GM18511 (cell line): ENCODE data around the gene WDR76.

Source experiments
- ATAC-seq: cut with Tn5 transposase; IDR thresholded peaks from one replicate; pipeline ENCODE4 v1.9.1; 2021; ENCODE audit warnings: mild to moderate bottlenecking, moderate library complexity; ENCODE audit not compliant: unreplicated experiment

WDR76 gene

DNA sequence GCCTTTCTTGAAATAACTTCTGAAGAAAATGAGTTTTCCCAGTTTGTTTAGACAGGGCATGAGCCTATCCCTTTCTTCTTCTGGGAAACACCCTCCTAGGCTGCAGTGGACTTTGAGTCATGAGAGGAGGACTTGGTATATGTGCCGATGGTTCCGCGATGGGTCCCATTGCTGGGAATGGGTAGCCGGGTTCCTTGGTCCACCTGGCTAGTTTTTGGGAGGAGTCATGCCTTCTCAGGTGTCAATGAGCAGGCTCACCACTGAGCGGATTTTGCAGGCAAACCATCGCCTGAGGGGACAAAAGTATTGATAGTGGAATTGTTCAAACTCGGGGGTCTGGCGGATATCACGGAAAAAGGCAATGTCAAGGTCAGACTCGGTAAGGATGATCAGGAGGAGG lies 46.8 kb downstream of the WDR76 start:
- no peak for ATAC-seq

DNA sequence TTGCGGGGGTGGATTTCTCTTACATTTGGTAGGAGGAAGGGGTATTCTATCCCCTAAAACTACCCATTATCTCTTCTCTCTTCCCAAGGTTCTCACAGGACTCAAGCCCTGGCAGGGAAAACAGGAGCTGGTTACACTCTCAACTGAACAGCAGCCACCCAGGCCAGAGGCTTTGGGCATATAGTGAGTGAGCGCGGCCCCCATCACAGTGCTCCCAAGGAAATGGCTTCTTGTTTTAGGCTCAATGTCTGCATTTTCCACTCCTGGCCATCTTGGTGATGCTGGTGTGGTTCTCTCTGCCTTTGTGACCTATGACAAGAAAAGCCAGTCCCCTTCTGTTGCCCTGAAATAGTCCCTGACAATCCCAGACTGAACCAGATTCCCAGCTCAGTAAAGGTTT lies 50.1 kb downstream of the WDR76 start:
- no peak for ATAC-seq

DNA sequence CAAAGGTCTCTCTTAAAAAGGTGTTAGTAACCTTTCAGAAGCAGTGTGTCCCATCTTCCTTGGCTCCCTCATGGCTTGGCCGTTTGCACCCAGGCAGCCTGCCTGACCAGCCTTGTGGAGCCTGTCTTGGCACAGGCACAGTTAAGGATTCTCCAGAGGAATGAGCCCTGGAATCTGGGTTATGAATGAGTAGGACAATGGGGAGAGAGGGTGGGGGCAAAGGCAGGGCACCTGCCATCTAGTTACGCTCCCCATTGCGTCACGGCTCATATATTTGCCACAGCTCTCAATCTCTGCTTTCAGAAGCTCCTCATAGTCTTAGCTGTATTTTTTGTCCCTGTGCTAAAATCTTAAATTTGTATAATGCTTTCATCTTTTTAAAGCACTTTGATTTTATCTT lies 50.6 kb downstream of the WDR76 start:
- ATAC-seq: no peak

GRCh38 chr15:43878446-43878845 lies 51.6 kb downstream of the WDR76 start:
- ATAC-seq: no peak

DNA sequence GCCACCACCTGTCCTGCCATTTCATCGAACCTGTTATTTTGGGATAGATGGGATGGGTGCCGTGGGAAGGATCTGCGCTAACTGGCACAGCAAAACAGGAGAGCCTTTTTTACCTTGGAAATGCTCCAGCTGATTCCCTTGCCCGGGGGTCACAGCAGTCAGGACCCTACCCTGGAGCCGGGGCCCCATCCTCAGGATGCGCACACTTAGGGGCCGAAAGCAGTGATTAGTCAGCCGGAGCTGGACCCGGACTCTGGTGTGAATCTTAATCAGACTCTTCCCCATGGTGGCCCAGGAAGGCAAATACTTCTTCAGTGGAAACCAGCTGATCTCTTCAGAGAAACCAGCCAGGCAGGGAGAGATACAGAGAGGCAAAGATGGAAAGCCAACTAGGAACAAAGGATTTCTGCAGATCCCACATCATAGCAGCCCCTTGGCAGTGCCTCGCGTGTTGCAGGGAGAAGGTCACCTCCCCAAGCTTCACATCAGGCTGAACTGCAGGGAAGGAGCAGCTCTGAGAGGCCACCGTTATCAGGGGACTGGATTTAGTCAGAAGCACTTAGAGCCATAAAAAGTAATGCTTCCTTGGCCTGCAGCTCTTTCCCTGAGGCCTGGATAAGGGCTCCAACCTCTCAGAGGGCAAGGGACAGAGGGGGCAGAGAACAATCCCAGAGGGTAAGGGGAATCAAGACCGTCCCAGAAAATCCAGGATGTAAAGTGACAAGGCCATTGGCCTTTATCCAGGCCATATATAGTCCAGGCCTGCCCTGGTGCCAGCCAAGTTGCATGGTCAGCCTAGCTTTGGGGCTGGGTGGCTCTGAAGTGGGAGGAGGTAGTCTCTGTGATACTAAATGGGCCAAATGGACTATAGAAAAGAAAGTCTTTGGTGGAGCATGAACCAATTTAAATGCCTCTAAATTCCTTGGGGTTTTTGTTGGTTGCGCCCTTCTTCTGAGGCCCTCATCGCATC lies 52.9 kb downstream of the WDR76 start:
- no peak for ATAC-seq

DNA sequence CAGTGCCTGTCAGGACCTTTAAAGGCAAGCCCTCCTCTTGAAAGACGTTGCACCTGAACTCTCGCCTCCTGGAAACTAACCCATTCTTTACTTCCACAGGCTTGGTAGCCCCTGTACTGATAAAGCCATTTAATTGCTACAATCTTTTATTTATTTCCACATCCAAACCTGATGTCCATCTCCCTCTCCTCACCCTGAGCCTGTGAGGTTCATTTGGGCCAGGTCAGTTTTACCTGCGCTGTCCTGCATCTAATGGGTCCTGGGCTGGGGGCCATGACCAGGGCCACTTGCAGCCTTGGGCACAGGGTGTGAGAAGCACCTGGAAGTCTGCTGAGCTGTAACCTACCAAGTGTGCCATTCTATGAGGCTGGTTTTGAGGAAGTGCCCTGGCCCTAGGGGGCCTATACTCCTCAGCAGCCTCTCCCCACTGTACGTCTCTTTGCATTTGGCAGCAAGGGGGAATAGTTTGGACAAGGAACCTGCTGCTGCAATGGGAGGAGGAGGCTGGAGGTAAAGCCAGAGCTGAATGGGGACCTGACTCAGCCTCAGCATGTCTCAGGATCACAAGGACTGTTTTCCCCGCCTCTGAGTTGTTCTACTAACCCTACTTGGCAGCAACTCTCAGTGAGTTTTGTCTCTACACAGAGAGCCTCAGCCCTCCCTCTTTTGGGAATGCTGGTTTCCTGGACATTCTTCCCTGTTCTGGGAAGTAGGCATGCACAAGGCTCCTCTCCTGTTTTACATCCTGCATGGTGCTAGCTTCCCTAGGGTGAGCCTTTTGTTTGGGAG lies 53.8 kb downstream of the WDR76 start:
- ATAC-seq: no peak

DNA sequence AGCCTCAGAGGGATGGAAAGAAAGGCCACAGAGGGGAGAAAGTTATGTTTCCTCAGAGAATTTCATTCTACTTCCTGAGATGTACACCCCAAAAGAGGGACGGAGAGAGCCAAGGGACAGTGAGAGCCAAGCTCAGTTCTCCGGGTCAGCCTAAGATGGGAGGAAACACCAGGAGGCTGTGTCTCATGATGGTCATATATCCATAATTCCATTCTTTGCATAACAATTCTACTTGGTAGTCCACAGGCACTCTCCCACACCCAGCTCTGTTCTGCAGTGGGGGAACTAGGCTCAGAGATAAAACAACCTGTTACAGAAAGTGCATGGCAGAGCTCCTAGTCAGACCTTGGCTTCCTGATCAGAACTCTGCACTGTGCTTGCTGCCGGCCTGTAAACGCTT lies 54.4 kb downstream of the WDR76 start:
- ATAC-seq: no peak

DNA sequence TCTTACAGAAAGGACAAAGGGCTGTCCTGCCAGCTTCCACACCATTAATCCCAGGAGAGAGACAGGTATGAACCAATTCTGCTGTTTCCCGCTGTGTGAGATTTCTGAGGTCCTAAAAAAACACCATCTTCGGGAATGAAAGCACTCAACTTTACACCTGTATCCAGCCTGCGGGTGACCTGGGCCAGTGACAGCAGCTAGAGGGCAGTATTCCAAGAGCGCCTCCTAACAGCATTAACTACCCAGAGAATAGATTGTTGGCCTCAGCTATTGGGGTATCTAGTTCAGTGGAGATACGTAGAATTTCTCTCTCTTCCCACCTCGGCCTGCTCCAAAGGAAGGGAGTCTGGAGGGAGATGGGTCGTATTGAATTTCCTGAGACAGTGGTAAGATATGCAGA lies 55.1 kb downstream of the WDR76 start:
- ATAC-seq: no peak

DNA sequence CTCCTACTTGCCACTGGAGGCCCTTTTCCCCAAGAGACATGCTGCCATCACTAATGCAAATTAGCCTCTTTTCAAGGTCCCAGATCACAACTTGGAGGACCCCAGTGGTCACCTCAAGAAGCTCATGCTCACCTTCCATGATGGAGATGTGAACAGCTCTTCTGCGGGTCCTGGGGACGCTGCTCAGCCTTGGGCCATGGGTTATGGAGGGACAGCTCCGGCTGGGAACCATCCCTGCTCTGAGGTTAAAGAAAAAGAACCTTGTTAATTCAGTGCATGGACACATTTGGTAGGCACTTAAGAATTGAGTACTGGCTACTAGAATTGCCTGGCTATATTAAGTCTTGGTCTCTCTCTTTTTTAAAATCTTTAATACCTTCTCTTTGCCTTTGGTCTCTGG lies 56.8 kb downstream of the WDR76 start:
- no peak for ATAC-seq

DNA sequence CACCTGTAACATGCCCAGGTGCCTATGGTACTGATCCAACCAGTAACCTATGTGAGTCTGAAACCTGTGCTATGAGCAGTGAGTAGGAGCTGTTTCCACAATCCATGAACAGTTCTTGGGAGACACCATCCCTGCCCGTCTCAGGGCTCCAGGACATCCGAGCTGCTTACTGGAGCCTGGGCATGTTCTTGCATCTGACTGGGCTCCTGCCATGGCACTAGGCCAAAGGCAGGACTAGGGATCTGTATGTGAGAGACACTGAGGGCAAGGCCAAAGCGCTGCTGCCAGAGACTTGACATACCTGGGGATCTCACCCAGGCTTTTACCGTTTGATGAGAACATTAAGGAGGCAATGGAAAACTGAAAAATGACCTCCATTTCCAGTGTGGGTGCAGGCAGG lies 59.8 kb downstream of the WDR76 start:
- ATAC-seq: no peak

- ATAC-seq: no peak
Measured at GRCh38 chr15:43887901-43888300, 61.1 kb downstream of the WDR76 start.

DNA sequence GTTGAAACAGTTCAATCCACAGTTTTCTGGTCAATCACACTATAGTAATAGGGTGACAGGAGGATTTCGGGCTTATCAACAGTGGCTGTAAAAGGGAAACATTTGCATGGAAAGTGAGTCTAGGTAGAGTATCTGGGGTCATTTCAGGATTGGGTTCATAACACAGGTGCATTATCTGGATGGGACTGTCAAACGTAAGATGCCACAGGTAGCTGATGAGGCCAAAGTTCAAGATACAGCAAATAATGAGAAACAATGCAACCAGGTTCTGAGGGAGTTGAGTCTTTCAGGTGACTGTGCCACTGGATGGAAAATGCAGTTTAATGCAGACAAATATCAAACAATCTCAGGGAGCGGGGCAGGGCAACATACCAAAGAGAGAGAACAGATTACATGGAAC lies 62.2 kb downstream of the WDR76 start:
- ATAC-seq: no peak

DNA sequence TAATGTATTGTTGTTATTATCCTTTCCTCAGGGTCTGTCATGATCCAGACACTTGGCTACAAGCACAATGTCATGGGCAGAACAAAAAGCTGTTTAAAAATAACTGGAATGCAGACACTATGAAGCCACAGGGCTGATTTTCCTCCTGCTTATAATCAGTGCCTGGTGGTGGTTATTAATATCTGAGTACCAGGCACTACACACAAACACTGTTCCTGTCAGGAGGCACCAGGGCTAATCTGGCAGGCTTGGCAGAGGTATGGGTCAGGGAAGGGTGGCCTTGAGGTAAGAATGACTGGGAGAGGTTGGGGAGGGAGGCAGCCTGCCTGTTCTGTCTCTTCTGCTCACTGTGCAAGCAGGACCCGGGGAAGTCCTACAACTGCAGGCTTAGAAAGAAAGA lies 67.2 kb downstream of the WDR76 start:
- ATAC-seq: no peak

GRCh38 chr15:43895586-43895985 lies 68.8 kb downstream of the WDR76 start:
- no peak for ATAC-seq

DNA sequence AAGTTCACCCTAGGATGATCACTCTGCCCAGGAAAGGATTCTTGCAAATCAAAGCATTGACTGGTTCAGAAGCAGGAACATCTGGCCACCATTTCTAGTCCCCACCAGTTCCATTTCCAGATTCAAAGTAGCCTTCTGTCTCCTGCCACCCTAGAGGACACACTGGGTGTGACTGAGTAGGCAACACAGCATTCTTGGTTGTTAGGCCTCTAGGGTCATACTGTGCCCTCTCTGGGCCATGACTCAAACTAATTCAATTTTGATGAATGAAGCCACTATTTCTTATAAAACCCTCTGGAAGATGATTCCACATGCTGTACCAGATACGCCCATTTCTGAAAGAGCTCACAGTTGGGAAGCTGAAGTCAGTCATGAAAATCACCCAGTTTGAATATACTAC lies 69.7 kb downstream of the WDR76 start:
- ATAC-seq: no peak

DNA sequence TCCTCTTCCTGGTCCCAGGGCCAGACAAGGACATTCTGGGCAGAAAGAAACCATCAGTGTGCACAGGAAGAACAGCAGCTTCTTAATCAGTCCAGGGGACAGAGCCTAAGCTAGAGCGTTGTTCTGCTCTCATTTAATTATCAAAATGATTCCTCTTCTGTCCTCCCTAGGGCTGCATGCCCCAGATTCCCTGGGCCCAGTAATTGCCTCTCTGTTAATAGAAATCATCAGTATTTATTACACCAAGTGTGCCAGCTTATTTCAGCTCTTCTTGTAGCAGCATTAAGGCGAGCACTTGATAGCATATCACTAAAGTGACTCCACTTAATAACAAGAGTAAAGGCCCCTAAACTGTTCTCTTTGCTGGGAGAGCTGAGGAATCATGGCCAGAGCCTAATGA lies 72.1 kb downstream of the WDR76 start:
- no peak for ATAC-seq

GRCh38 chr15:43899928-43900327 lies 73.1 kb downstream of the WDR76 start:
- ATAC-seq: no peak

DNA sequence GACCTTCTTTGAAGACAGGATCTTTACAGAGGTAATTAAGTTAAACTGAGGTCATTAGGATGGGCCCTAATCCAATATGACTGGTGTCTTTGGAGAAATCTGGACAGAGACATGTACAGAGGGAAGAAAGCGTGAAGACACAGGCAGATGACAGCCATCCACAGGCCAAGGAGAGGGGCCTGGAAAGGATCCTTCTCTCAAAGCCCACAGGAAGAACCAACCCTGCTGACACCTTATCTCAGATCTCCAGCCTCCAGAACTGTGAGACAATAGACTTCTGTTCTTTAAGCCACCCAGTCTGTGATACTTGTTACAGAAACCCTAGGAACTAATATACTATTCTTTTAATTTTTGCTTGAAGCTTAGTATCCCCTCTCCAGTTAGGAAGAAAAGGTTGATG lies 74.2 kb downstream of the WDR76 start:
- ATAC-seq: no peak

GRCh38 chr15:43901495-43901894 lies 74.7 kb downstream of the WDR76 start:
- no peak for ATAC-seq

GRCh38 chr15:43903864-43904290 lies 77.1 kb downstream of the WDR76 start:
- ATAC-seq: no peak

- no peak for ATAC-seq
Measured at GRCh38 chr15:43905755-43906154, 79.0 kb downstream of the WDR76 start.

DNA sequence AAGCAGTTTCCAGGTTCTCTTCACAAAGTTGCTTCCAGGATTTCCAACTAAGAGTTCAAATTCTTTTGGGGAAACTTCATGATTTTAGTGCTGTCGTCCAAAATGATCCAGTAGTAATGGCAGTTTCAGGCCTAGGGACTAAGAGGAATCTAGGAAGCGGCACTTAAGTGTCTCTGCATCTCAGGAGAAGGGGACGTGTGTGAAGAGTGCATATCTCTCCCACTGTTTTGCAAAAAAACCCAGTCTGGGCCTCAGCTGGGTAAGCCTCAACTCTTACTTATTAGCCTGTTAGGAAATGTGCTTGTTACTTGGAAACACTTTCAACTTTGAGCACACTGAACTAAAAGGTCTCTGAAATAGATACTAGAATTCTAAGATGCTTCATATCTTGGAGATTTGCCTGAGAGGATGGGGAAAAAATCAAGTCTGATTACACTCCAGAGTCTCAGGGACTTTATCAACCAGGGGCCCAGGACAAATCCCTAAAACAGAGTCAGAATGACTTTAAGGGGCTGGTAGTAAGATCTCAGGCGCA lies 81.8 kb downstream of the WDR76 start:
- no peak for ATAC-seq
